LoVo (cell line): ENCODE results near the gene PROCR.
A peak's percentile ranks its signal among the peaks of the same experiment; 100 is the strongest.
"Not testable (repeated sequence)": the region's sequence is repeated elsewhere in the genome, so short reads cannot be mapped to it uniquely, and the experiment has no call there.

Experiments used
- DNase-seq: peaks from one replicate; pipeline ENCODE4 v3.0.0-alpha.2; 2016; ENCODE audit warnings: low spot score

The PROCR gene

DNA sequence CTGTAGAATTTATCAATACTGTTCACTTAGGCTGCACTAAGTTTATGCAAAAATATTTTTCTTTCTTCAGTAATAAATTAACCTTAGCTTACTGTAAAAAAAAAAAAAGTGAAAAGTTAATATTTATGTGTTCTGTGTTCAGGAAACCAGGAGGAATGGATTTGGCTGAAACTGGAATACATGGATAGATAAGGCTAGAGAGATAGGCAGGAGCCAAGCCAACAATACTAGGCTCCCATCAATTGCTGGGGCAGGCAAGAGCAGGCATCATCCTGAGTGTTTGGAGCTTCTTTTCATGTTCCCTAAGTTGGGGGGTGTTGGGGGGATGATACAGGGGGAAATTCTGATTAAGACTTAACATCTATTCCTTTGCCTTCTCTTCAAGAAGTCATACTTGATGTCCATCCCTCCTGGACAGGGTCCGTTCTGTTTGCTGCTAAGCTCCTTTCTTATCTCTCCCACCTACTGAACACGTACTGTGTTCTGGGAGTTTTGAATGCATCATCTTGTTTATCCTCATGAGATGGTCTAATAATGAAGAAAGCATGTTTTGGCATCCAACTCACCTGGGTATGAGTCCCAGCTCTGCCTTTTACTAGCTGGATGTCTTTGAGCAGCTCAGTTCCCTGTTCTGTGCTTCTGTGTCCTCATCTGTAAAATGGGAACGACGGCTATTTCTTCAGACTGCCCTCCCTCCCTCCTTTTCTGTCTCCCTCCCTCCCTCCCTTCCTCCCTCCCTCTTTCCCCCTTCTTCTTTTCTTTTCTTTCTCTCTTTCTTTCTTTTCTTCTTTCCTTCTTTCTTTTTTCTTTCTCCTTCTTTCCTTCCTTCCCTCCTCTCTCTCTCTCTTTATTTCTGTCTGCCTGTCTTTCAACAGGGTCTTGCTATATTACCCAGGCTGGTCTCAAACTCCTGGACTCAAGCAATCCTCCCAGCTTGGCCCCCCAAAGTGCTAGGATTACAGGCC lies 6.4 kb upstream of the PROCR start:
- no peak for DNase-seq

DNA sequence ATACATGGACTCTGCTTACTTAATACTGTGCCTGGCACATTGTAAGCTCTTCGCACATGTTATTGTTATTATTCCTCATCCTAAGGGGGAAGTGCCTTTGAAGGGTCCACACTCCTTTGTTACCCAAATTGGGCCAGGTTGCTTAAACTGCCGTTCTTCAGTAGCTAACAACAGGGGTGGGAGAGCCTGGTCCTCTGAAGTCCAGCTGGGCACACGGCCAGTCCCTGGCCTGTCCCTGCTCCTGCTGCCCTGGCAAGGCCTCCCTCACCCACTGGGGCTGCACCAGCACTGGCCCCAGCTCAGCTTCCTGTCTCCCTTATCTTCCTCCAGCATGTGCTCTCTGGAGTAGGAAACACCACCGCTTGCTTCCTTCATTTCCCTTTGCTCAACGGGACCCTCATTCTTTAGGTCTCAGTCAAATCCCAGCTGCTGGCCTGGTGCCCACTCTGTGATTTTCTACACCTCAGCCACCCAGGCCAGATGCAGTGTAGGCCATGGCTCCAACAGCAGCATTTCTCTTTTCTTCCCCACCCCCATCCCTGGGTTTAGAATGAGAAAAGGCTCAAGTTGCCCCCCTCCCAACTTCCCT lies 5.5 kb upstream of the PROCR start:
- no peak for DNase-seq

DNA sequence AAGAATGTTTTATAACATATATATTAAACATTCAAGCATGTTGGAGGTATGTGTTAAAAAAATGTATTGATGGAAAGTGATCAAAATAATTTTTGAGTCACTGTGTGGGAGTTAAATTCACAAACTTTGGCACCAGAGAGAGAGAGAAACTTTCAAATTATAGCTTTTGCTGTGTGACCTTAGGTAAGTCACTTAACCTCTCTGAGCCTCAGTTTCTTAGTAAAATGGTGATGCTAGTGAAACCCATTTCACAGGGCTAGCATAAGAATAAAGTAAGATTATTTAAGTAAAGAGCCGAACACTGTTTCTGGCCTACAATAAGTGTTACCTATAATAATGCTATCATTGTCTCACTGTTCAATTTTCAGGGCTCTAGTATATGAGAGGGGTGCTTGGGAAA lies 4.1 kb upstream of the PROCR start:
- DNase-seq = no peak

DNA sequence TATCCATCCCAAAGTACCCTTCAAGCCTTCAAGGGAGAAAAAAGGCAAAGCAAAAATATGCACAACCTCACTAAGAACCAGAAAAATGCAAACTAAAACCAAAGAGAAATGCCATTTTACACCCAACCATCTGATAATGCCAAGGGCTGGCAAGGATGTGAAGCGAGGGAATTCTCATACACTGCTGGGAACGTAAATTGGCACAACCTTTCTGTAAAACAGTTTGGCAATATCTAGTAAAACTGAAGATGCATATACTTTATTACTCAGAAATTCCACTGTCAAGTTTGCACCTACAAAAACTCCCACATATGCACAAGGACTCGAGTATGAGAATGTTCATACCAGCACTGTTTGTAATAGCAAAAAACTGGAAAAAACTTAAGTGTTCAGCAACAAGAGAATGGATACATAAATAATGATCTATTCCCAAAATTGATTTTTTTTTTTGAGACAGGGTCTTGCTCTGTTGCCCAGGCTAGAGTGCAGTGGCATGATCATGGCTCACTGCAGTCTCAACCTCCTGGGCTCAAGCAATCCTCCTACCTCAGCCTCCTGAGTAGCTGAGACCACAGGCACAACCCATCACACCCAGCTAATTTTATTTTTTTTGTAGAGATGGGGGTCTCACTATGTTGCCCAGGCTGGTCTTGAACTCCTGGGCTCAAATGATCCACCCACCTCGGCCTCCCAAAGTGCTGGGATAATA lies 3.0 kb upstream of the PROCR start:
- DNase-seq = not testable (repeated sequence)

DNA sequence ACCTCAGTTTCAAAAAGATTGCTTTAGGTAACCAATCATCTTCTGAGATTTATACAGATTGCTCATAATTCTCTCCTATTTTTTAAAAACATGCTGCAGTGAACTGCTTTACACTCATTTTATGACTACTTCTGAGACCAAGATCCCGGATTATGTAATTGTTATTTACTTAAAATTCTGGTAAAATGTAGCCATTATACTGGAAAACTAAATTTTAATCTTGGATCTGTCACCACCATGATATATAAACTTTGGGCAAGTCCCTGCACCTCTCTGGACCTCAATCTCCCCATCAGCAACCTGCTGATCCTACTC lies 477 bp upstream of the PROCR start:
- no peak for DNase-seq

DNA sequence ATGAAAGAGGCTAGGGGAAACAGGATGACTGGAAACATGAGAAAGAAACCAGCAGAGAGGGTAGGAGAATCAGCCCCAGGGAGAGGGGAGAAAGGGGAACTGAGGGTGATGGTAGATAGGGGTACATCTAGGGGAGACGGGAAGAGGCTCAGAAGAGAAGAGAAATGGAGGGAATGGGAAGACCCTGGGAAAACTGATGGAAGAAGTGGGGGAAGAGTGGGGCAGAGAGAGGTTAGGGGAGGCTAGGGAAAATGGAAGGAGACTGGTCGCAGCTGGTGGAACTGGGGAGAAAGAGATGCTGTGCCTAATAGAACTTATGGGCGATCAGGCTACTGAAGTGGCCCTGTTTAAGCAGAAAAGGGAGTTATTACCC lies 548 bp downstream of the PROCR start:
- no peak for DNase-seq

DNA sequence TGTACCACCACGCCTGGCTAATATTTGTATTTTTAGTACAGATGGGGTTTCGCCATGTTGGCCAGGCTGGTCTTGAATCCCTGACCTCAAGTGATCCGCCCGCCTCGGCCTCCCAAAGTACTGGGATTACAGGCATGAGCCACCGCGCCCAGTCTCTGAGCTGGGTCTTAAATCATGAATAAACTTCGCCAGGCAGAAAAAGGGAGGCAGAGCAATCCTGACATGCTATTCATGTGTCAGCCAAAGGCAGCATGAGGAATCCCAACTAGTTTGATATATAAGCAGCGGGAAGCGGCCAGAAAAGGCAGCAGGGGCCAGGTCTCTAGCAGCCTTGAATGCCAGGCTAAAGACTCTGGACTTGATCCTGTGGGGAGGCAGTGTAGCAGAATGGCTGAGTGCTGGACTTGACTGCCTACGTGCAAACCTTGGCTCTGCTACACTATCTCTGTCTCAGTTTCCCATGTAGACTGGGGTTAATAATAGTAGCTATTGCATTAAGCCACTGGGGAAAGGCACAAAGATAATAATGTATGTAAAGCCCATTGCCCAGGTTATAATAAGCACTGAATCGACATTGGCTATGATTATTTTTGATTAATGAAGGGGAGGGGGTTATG lies 1.8 kb downstream of the PROCR start:
- DNase-seq = no peak

DNA sequence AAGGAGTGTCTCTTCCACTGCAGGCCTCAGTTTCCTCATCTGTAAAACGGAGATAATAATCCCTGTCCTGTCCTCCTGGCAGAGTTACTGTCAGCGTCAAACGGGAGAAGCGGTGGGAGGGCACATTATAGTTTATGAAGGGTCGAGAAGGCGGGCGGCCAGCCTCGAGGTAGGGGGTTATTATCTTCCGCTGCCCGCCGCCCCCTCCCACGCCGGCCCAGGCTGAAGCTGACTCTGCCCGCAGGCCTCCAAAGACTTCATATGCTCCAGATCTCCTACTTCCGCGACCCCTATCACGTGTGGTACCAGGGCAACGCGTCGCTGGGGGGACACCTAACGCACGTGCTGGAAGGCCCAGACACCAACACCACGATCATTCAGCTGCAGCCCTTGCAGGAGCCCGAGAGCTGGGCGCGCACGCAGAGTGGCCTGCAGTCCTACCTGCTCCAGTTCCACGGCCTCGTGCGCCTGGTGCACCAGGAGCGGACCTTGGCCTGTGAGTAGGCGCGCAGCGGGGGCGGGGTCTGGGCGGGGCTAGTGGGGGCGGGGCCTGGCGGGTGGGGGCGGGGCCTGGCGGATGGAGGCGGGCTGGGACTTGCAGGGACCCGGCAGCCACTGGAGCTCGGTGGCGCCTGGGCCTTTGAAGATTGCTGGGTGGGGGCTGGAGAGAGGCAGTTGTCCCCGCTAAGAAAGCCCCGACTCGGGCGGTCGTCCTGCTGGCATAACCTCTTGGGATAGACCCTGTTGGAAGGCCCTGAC lies 2.8 kb downstream of the PROCR start:
- peak; percentile 60 for DNase-seq

DNA sequence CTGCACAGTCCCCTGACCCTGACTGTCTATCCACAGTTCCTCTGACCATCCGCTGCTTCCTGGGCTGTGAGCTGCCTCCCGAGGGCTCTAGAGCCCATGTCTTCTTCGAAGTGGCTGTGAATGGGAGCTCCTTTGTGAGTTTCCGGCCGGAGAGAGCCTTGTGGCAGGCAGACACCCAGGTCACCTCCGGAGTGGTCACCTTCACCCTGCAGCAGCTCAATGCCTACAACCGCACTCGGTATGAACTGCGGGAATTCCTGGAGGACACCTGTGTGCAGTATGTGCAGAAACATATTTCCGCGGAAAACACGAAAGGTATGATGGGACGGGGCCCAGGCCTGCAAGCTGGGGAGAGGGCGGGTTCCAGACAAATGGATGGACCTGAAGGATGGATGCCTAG lies 4.3 kb downstream of the PROCR start:
- DNase-seq = no peak

DNA sequence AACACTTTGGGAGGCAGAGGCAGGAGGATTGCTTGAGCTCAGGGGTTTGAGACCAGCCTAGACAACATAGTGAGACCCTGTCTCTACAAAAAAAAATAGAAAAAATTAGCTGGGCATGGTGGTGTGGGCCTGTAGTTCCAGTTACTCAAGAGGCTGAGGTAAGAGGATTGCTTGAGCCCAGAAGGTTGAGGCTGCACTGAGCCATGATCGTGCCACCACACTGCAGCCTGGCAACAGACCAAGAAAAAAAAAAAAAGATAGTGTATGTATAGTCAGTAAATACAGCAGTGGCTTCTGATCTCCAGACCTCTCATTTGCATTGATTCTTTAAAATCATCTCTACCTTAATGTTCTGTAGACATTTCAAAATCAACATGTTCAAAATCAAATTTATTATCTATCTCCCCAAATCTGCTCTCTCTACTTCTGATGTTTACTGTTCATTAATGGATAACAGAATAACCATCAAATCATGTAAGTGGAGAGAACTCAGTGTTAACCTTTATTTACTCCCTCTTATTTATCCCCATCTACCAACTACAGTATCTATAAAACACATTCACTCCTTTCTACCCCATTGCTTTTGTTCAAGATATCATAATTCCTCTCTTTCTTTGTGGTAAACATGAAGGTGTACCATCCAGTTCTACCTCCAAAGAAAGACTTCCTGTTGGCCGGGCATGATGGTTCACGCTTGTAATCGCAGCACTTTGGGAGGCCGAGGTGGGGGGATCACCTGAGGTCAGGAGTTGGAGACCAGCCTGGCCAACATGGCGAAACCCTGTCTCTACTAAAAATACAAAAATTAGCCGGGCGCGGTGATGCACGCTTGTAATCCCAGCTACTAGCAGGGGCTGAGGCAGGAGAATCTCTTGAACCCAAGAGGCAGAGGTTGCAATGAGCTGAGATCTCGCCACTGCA lies 7.7 kb downstream of the PROCR start:
- DNase-seq = no peak

DNA sequence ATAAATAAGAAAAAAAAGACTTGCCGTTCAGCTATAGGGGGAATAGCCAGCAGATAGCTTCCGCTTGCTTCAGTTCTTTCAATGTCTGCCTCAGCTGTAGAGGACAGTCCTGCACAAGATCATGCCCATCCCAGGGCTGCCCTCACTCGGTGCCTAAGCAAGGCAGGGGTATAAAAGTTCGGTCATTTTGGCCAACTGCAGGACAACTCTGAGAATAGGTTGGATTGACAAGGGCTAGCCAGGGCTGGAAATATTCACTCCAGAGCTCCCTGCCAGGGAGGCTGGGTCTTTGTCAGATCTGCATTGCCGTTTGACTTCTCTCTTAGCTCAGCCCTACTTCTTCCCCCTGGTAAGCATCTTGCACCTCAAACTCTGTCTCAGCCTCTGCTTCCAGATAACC lies 8.4 kb downstream of the PROCR start:
- no peak for DNase-seq

DNA sequence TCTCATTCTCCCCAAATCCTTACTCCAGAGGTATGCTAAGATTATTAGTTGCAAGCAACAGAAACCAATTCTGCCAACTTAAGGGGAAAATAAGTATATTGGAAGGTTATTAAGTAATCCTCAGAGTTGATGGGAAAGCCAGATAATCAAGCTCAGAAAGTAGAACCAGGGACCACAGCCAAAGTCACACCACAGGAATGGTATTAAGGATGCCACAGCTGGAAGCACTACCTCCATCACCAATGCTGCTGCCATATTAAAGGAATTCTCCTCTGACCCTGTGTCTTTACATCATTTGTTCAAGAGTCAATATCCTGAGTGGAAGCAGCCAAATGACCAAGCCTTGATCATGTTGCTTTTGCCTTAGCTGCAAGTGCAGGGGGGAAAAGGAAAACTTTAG lies 9.9 kb downstream of the PROCR start:
- no peak for DNase-seq

DNA sequence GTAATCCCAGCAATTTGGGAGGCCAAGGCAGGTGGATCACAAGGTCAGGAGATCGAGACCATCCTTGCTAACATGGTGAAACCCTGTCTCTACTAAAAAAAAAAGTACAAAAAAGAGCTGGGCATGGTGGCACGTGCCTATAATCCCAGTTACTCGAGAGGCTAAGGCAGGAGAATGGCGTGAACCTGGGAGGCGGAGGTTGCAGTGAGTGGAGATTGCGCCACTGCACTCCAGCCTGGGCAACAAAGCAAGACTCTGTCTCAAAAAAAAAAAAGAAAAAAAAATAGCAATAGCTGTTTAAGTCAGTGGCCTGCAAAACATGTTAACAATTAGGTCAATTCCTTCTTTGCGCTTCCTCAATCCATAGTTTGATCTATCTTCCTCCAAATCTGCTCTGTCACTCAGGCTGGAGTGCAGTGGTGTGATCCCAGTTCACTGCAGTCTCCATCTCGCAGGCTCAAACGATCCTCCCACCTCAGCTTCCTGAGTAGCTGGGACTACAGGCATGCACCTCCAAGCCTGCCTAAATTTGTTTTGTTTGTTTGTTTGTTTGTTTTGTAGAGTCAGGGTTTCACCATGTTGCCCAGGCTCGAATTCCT lies 14.9 kb downstream of the PROCR start:
- DNase-seq = not testable (repeated sequence)

DNA sequence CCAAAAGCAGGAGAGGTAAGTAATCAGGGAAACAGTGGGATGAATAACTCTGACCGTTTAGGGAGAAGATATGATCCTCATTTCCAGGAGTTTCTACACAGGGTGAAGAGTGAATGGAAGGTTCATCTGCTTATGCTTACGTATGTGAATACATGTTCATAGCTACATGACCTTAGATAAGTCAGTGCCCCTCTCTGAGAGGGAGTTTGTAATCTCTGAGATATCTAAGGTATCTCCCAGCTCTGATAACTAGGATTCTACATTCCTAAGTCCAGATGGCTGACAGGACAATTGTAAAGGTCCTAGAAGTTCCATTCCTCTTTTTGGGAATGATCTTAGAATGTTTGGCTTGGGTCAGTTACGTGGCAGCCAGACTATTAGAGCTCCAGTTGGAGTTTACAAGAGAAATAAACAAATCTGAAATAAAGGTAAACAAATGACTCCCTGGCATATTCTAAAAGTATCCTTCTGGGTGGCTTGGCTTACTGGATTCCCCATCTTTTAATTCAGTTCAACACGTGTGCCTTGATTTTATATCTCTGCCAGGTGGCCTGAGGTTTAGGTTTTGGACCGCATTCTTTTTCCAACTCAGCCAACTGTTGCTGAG lies 15.8 kb downstream of the PROCR start:
- no peak for DNase-seq

DNA sequence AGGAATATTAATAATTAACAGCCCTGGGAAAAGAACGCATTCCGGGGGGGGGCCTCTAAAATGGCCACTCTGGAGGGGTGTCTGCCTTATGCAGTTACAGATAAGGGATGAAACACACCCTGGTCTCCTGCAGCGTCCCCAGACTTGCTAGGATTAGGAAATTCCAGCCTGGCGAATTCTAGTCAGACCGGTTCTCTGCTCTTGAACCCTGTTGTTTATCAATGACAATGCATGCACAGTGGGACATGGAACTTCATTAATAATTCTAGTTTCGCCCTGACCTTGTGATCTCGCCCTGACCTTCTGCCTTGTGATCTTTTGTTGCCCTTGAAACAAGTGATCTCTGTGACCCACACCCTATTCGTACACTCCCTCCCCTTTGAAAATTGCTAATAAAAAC lies 17.4 kb downstream of the PROCR start:
- DNase-seq = not testable (repeated sequence)

DNA sequence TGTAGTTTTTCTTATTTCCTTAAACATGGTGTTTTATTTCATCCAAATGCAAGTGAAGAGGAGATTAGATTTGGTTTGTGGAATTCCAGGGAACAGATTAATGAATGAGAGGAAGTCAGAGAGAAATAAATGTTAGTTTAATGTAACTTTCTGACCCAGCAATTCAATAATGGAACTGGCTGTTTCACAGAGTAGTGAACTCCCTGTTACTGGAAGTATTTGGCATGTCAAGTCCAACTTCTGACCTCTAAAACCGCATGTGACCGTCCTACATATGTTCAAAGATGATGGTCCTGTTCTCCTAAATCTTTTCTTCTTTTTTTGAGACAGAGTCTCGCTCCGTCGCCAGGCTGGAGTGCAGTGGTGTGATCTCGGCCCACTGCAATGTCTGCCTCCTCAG lies 18.7 kb downstream of the PROCR start:
- no peak for DNase-seq

DNA sequence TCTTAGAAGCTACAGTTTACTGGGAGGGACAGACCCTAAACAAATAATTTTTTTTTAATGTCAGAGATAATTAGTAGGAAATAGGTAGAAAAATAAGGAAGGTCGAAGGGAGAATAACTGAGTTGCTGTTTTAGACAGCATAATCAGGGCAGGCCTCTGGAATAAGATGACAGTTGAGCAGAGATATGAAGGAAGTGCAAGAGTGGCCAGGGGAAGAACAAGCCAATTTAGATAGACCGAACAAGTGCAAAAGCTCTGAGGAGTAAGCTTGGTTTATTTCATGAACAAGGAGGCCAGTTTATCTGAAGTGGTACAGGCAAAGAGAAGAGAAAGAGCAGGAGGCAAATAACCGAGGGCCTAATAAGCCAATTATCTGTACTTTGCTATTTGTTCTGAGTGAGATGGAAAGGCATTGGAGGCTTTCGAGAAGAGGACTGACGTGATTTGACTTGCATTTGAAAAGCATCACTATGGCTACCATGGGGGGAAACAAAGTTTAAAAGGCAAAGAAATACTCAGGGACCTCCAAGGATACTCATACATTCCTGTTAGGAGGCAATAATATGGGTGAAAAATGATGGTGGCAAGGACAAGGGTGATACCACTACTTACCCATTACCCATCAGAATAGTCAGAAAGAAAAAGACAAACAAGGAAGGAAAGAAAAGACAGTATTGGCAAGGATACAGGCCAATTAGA lies 19.7 kb downstream of the PROCR start:
- no peak for DNase-seq

DNA sequence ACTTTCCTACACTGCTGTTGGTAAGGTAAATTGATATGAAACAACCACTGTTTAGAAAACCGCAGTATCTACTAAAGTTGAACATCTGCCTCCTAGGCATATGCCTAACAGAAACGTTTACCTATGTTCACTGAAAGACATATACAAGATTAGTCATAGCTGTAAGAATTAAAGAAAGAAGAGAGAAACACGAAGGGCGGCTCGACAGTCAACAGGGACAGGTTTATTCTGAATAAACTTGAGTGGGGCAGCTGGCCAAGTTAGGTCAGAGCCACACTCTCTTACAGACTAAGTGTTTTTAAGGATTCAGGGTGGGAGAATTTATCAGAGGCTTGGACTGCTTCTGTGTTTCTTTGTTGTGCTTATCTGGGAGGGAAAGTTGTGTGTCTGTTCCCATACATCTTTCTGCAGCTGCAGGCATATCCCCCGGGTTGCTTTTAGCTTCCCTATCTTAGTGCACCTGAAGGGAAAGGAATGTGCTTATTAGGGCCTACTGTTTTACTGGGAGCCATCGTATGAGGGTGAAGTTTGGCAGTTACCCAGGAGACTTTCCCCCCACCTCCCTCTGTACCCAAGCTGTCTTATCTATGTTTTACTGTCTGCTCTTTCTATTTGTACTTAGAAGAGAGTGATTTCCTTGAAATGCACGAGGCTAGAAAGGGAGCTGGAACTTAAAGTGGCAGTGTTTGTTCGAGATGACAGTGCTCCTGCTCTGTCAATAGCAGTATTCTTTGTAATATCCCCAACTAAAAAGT lies 20.4 kb downstream of the PROCR start:
- DNase-seq = no peak
